RKO (cell line): ENCODE results near the gene YWHAG.
"Not testable (repeated sequence)": the region's sequence is repeated elsewhere in the genome, so short reads cannot be mapped to it uniquely, and the experiment has no call there.

ENCODE experiments used
- DNase-seq: peaks from one replicate; pipeline ENCODE4 v3.0.0-alpha.2; 2016; ENCODE audit warnings: low spot score

YWHAG gene

GRCh38 chr7:76377186-76377918 is 18.6 kb upstream of the YWHAG start:
- no peak for DNase-seq

- DNase-seq, result no peak
Measured at GRCh38 chr7:76375251-76375650, 16.5 kb upstream of the YWHAG start.

GRCh38 chr7:76372984-76373833 is 14.4 kb upstream of the YWHAG start:
- DNase-seq, result no peak

DNA sequence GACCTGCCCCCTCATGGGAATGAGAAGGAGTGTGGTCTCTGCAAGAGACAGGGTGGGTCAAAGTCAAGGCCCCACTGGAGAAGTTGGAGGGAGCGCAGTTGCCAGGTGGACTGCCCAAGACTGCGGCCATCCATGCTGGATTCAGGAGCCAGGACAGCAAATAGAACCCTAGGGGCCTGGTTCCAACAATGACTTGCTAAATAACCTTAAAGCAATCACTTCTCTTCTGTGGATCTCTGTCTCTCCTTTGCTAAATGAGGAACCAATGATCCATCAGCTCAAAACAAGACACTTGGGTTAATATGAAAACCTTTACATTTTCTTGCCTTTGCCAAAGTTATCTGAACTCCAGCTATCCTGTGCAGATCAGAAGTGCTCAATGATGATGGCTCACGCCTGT is 12.6 kb upstream of the YWHAG start:
- DNase-seq, result no peak

DNA sequence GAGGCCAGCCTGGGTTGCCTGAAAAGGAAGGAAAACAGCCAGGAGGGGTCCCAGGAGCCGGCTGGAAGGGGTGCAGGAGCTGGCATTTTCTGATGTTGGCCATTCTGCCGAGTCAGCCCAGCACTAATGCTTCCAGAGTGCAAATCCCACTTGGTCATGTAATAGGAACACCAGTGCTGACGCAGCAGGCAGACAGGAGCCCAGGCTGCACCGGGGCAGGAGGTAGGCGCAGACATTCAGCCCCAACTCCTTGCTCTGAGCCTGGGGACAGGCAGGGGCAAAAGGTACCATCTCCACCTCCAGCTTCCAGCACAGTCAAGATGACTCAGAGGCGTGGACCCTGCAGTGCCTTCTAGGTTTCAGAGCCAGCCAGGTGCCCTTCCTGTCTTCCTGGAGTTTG is 10.2 kb upstream of the YWHAG start:
- DNase-seq, result no peak

DNA sequence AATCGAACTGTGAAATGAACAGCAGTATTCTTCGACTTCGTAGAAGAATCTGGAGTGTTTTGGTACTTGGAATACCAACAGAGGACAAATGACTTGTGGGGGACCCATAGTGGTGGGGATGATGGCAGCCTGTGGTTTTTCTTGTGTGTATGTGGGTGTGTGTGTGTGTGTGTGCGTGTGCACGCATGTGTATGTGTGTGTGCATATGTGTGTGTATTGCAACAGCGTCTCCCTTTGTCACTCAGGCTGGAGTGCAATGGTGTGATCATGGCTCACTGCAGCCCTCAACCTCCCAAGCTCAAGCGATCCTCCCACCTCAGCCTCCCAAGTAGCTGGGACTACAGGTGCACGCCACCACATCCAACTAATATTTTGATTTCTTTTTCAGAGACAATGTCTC is 9.4 kb upstream of the YWHAG start:
- no peak for DNase-seq

- peak; percentile 36 for DNase-seq
Measured at GRCh38 chr7:76364198-76364584, 5.4 kb upstream of the YWHAG start.

GRCh38 chr7:76363754-76364153 is 5.0 kb upstream of the YWHAG start:
- not testable (repeated sequence) for DNase-seq

DNA sequence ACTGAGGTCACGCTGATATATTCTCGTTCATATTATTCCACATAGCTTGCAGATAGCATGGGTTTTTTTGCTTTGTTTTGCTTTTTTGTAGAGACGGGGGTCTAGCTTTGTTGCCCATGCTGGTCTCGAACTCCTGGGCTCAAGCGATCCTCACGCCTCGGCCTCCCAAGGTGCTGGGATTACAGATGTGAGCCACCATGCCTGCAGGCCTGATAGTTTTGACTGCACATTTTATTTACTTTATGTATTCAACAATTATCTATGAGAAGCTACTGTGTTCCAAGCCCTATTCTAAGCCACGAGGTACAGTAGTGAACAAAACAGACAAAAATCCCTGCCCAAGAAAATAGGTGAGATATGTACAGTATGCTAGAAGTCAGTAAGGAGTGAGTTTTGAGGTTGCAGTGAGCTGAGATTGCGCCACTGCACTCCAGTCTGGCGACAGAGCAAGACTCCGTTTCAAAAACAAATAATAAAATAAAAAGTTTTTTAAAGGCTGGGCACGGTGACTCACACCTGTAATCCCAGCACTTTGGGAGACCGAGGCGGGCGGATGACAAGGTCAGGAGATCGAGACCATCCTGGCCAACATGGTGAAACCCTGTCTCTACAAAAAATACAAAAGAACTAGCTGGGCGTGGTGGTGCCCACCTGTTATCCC is 1.3 kb upstream of the YWHAG start:
- no peak for DNase-seq

GRCh38 chr7:76359111-76359977 is 553 bp upstream of the YWHAG start:
- DNase-seq, result peak; percentile 99

- peak; percentile 56 for DNase-seq
Measured at GRCh38 chr7:76358011-76358480, 745 bp downstream of the YWHAG start.

GRCh38 chr7:76357475-76358010 is 1.2 kb downstream of the YWHAG start:
- DNase-seq, result peak; percentile 57

GRCh38 chr7:76356823-76357222 is 2.0 kb downstream of the YWHAG start:
- DNase-seq, result peak; percentile 85

DNA sequence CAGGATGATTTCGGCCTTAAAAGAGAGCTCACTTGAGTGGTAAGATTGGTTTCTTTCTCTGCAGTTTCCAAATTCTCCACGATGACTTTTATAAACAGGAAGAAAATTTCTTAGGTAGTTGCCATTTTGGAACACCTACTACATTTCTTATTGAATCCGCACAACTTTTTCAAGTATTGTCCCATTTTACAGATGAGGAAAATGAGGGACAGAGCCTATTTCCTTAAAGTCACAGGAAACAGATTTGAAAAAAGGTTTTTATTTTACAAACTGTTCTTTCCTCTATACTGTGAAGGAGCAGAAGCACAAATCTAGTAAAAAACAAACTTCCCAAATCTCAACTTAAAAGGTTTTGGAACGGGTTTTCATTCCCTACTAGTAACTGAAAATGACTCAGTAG is 2.7 kb downstream of the YWHAG start:
- peak; percentile 22 for DNase-seq

- no peak for DNase-seq
Measured at GRCh38 chr7:76354981-76355730, 3.6 kb downstream of the YWHAG start.

GRCh38 chr7:76354516-76354915 is 4.3 kb downstream of the YWHAG start:
- no peak for DNase-seq

- DNase-seq, result no peak
Measured at GRCh38 chr7:76353744-76354143, 5.0 kb downstream of the YWHAG start.

DNA sequence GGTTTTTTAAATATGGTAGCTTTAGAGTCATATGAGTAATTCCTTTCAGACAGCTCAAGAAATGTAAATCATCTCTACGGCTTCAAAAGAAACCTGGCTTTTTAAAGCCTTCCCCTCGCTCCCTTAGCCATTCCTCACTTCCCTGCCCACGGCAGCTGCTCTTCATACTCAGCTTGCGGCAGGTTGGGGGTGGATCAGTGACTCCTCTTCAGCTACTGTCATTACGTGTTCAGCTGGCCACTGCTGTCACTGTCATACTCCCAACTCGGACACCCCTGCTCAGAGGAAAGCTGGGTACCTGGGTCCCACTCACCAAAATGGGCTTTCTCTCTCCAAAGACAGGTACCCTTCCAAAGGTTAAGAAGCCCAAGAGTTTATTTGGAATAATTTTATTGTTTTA is 6.6 kb downstream of the YWHAG start:
- no peak for DNase-seq

DNA sequence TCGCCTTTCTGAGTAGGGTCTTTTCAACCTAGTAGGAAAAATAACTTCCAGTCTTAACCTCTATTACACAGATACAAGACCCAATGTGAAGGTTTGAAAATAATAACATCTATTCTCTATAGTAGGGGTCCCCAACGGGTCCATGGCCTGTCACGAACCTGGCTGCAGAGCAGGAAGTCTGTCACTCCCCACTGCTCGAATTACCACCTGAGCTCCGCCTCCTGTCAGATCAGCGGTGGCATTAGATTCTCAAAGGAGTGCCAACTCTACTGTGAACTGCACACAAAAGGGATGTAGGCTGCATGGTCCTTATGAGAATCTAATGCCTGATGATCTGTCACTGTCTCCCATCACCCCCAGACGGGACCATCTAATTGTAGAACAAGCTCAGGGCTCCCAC is 7.4 kb downstream of the YWHAG start:
- DNase-seq, result no peak

- DNase-seq, result no peak
Measured at GRCh38 chr7:76349313-76349885, 9.4 kb downstream of the YWHAG start.
